HG03575 (cell line): ENCODE results near the gene WDFY3.

Experiments used
- ATAC-seq: cut with Tn5 transposase; IDR thresholded peaks from one replicate; pipeline ENCODE4 v1.9.1; 2021; ENCODE audit not compliant: unreplicated experiment, insufficient number of reproducible peaks, low FRiP score; ENCODE audit errors: extremely low read depth

WDFY3 gene

GRCh38 chr4:84750960-84751283 lies 215.6 kb downstream of the WDFY3 start:
- ATAC-seq, result no peak

GRCh38 chr4:84750260-84750959 lies 216.1 kb downstream of the WDFY3 start:
- ATAC-seq, result no peak

- ATAC-seq, result no peak
Observed at GRCh38 chr4:84740057-84740456, 226.4 kb downstream of the WDFY3 start.

- no peak for ATAC-seq
Observed at GRCh38 chr4:84738622-84739021, 227.9 kb downstream of the WDFY3 start.

GRCh38 chr4:84737656-84738055 lies 228.8 kb downstream of the WDFY3 start:
- no peak for ATAC-seq

- ATAC-seq, result no peak
Observed at GRCh38 chr4:84734037-84734436, 232.5 kb downstream of the WDFY3 start.

GRCh38 chr4:84733343-84734033 lies 233.0 kb downstream of the WDFY3 start:
- no peak for ATAC-seq

GRCh38 chr4:84730375-84730774 lies 236.1 kb downstream of the WDFY3 start:
- ATAC-seq, result no peak

GRCh38 chr4:84727491-84727890 lies 239.0 kb downstream of the WDFY3 start:
- ATAC-seq, result no peak

- no peak for ATAC-seq
Observed at GRCh38 chr4:84726356-84726755, 240.1 kb downstream of the WDFY3 start.

- no peak for ATAC-seq
Observed at GRCh38 chr4:84722720-84723119, 243.8 kb downstream of the WDFY3 start.

- no peak for ATAC-seq
Observed at GRCh38 chr4:84719115-84719514, 247.4 kb downstream of the WDFY3 start.

- no peak for ATAC-seq
Observed at GRCh38 chr4:84718699-84719098, 247.8 kb downstream of the WDFY3 start.

GRCh38 chr4:84710548-84710947 lies 255.9 kb downstream of the WDFY3 start:
- no peak for ATAC-seq

- ATAC-seq, result no peak
Observed at GRCh38 chr4:84708406-84709135, 257.9 kb downstream of the WDFY3 start.

GRCh38 chr4:84706286-84706685 lies 260.2 kb downstream of the WDFY3 start:
- no peak for ATAC-seq

GRCh38 chr4:84699001-84699671 lies 267.4 kb downstream of the WDFY3 start:
- ATAC-seq, result no peak

- ATAC-seq, result no peak
Observed at GRCh38 chr4:84697615-84698201, 268.8 kb downstream of the WDFY3 start.

GRCh38 chr4:84697159-84697558 lies 269.3 kb downstream of the WDFY3 start:
- ATAC-seq, result no peak
